ENCODE measurements around the gene ZNF197. TPM values are rescaled to one million over a fixed set of nuclear protein-coding genes. Genes with fewer than 3 reads are reported as not detected.
A peak's percentile ranks its signal among the peaks of the same experiment; 100 is the strongest.
"Not testable (repeated sequence)": the region's sequence is repeated elsewhere in the genome, so short reads cannot be mapped to it uniquely, and the experiment has no call there.

The ZNF197 gene
- 10 to 100 TPM; 23.5 to 40.2 (median 35.6) TPM for polyA plus RNA-seq (ENCODE audit: insufficient read depth in 1 of 5, insufficient read length in 5 of 5, low replicate concordance in 1 of 5)
- long read RNA-seq, donor 1, partial matches to known transcripts: 0 of 3 reads
- long read RNA-seq, donor 1, other reads (novel, unspliced or antisense): 0 of 3 reads
- long read RNA-seq, donor 2, full-length matches to known transcripts: 3 of 3 reads
- long read RNA-seq, donor 2, partial matches to known transcripts: 0 of 3 reads
- long read RNA-seq, donor 2, other reads (novel, unspliced or antisense): 0 of 3 reads
- long read RNA-seq, donor 3, partial matches to known transcripts: 0 of 1 reads
- long read RNA-seq, donor 3, other reads (novel, unspliced or antisense): 0 of 1 reads
- long read RNA-seq, donor 4, full-length matches to known transcripts: 2 of 2 reads
- long read RNA-seq, donor 4, partial matches to known transcripts: 0 of 2 reads
- long read RNA-seq, donor 4, other reads (novel, unspliced or antisense): 0 of 2 reads
- long read RNA-seq, donor 5, partial matches to known transcripts: 0 of 2 reads
- long read RNA-seq, donor 5, other reads (novel, unspliced or antisense): 0 of 2 reads
- long read RNA-seq, donor 6, partial matches to known transcripts: 0 of 2 reads
- long read RNA-seq, donor 6, other reads (novel, unspliced or antisense): 0 of 2 reads
- long read RNA-seq, donor 7, full-length matches to known transcripts: 3 of 3 reads
- long read RNA-seq, donor 7, partial matches to known transcripts: 0 of 3 reads
- long read RNA-seq, donor 7, other reads (novel, unspliced or antisense): 0 of 3 reads
- long read RNA-seq, donor 8, full-length matches to known transcripts: 2 of 8 reads
- long read RNA-seq, donor 8, partial matches to known transcripts: 6 of 8 reads
- long read RNA-seq, donor 8, other reads (novel, unspliced or antisense): 0 of 8 reads

DNA sequence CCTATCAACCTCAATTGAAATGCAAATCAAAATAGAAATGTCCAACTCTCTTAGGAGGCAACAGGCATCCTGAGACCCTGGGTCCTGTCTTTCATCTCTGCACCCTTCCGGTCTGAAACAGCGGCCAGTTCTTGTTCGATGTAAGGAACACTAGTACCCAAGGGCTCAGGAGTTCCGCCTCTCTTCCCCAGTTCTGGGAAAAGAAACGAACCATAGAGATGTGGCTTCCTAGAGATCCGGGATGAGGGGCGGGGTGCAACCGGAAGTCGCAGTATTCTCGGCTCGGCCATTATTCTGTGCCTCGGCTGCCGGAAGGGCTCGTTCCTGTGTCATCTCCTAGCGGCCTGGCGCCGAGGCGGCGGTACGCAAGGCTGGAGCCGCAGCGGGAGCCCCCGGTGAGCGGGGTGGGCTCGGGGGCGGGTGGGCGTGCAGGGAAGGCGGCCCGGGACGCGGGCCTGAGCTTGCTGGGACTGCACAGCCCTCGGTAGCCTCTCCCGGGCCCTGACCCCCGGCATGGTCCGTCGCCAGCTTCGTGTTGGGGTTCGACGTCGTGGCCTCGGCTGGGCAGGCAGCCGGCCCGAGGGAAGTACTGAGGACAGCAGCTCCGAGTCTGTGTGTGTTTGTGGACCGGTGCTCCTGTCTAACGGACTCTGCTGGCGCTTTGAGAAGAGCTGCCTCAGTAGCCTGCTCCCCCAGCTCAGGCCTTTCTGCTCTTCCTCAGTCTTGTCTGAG is at the start of gene ZNF197:
Gene ZNF197 (plus strand): TSS at position 288 of the 732 bp plus-strand sequence. CDS start 4,119 bp downstream, outside the sequence.
- DNase-seq: peak; percentile 84 to 87

DNA sequence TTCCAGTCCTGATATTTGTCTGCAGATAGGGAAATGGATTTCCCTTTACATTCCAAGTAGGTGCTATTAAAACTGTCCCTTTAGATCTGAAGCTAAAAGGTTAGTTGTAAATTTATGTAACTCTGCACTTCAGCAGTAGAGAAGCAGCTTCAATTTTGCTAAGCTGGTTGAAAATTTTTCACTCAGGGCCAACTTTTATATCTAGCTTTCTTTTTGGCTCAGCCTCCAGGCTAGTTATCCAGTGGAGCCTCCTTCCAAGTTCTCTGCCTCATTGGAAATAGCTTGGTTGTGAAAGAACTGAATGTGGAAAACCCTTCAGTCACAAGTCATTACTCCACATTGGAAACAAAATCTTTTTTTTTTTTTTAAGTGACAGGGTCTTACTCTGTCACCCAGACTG is 48.2 kb upstream of the ZNF197 start:
- peak; percentile 64 to 77 for DNase-seq

DNA sequence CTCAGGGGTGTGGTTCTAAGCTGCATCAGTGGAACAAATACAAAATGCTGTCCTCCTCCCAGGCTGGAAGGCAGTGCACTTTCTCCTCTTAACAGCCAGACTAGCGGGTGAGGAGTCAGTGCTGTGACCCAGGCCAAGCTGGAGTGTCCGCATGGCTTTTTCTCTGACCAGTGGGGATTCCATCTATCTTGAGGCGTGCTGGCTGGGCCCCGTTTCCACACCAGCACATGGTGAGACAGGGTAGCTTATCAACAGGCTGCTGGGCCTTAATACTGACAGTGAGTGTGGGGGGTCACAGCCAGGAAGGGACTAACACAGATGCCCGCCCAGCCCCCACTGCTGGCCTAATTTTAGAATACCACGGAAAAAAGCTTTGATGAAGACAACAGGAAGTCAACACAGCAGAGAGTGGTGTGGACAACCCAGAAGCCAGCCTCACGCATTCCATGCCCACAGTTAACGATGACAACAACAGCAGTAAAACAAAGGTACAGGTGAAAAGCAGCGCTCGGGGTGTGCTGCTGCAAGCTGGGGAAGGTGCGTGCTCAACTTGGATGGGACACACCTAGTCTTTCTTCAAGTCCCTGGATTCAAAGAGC is 47.4 kb upstream of the ZNF197 start:
- not testable (repeated sequence) for DNase-seq

DNA sequence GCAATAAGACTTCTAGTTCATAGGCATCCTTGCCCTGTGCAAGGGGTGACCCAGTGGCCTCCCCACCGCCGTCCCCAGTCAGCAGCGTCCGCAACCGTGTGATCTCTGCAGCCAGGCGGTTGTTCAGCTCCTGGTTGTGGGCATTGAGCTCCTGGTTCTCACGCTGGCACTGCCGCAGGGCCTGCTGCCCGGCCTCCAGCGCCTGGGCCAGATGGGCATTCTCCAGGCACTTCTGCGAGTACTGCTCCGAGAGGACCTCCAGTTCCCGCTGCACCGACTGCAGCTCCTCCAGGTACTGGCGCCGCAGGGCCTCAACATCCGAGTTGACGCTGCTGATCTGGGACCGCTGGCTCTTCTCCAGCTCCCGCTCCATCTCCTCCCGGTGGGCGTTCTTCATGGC is 46.5 kb upstream of the ZNF197 start:
- DNase-seq: not testable (repeated sequence)

- not testable (repeated sequence) for DNase-seq
These were observed 45.8 kb upstream of the ZNF197 start for GRCh38 chr3:44578924-44579515.

- not testable (repeated sequence) for DNase-seq
These were observed 45.1 kb upstream of the ZNF197 start for GRCh38 chr3:44579749-44580148.

DNA sequence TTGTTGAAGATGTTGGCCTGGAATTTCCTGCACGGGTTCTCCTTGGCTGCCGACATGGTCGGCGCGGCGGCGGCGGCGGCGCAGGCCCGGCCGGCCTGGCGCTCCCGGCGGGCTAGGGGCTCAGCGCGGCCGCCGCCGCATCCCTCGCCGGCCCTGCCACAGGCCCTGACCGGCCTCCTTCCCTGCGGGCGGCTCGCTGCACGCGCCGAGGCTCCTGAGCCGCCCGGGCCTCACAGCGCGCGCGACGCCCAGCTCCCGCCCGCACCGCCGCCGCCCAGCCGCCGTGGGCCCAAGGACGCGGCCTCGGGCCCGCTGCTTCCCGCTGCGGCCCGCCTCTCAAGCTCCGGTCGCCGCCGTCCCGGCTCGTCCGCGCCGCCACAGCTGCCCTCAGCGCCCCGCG is 43.9 kb upstream of the ZNF197 start:
- not testable (repeated sequence) for DNase-seq

- DNase-seq: peak; percentile 87 to 90
These were observed 40.0 kb upstream of the ZNF197 start, which contains the start of gene ZNF660 for GRCh38 chr3:44584646-44585501. Gene ZNF660, plus strand, starts transcription at chr3:44584964. Its CDS starts 9,230 bp downstream, at chr3:44594194.

GRCh38 chr3:44596621-44597020 is 28.2 kb upstream of the ZNF197 start:
- peak; percentile 17 to 42 for DNase-seq

DNA sequence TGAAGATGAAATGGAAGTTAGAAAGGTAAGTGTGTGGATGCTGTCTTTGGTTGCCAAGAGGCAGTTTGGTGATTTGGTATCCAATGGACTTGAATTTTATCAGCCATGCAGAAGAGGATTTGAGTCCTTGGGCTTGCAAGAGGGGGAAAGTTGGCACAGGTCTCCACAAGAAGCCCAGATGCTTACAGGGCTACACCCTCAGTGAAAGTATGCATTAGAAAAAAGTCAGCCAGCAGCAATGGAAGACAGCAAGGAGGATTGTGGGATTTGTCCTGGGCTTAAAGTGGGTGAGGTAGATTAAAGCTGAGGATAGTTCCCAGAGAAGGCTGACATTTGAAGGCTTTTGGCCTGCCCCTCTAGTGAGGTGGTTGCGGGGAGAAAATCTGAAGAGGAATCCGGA is 23.1 kb upstream of the ZNF197 start:
- DNase-seq: no peak

GRCh38 chr3:44612678-44613077 is 12.2 kb upstream of the ZNF197 start:
- no peak for DNase-seq

GRCh38 chr3:44628716-44629115 is 3.9 kb downstream of the ZNF197 start:
- no peak for DNase-seq

DNA sequence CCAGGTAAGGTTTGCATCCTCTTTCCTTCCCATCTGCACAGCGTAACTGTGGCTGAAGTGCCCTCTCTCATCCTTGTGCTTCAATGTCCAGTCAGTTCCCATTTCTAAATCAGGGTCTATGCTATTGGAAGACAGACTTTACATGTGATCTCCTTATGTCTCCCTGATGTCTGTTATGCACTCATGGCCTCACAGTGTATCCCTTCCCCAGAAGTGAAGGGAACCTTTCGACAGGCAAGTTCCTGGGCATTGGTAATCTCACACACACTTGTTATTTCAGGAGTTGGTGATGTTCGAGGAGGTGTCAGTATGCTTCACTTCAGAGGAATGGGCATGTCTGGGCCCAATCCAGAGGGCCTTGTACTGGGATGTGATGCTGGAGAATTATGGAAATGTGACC is 7.4 kb downstream of the ZNF197 start:
- DNase-seq: no peak

GRCh38 chr3:44642337-44642736 is 17.5 kb downstream of the ZNF197 start:
- DNase-seq: no peak

DNA sequence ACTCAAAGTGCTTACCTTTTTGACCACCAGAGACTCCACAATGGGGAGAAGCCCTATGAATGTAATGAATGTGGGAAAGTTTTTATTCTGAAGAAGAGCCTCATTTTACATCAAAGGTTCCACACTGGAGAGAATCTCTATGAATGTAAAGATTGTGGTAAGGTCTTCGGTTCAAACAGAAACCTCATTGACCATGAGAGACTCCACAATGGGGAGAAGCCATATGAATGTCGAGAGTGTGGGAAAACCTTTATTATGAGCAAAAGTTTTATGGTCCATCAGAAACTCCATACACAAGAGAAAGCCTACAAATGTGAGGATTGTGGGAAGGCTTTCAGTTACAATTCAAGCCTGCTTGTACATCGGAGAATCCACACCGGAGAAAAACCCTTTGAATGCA is 18.2 kb downstream of the ZNF197 start:
- DNase-seq: no peak

- no peak for DNase-seq
These were observed 22.9 kb downstream of the ZNF197 start for GRCh38 chr3:44647771-44648170.

GRCh38 chr3:44648564-44649229 is 23.9 kb downstream of the ZNF197 start, which contains the start of gene ZNF35:
Gene ZNF35, plus strand, starts transcription at chr3:44648732. Its CDS starts 2,336 bp downstream, at chr3:44651068.
- DNase-seq: peak; percentile 60 to 65

DNA sequence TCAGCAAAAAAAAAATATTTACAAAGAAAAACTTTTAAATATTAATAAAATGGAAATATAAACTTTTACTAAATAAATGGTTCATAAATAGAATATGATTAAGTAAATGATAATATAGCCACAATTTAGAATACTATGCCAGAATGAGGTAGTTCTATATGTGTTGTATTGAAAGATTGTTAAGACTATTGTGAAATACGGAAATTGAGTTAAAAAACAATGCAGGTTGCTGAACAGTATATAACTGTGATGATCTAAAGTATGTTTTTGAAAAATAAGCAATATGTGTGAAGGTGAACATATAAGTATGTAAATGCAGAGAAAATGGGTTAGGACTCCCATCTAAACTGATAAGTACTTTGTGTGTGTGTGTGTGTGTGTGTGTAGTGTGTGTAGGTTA is 24.9 kb downstream of the ZNF197 start:
- DNase-seq: no peak

GRCh38 chr3:44654039-44654438 is 29.2 kb downstream of the ZNF197 start:
- no peak for DNase-seq

Data from right lung (tissue), 10 donors.